CD4-positive, alpha-beta T cell (primary cell): ENCODE results near the gene IQSEC2. TPM values are rescaled to one million over a fixed set of nuclear protein-coding genes. Genes with fewer than 3 reads are reported as not detected.

Experiments used
- ATAC-seq: fragments of 200-7000 bp; cut with Tn5 transposase; one replicate; pipeline ENCODE4 v1.10.0; 2022; ENCODE audit warnings: mild to moderate bottlenecking; ENCODE audit not compliant: poor library complexity
- CTCF ChIA-PET: fragments of 350-600 bp; sonication (Branson Sonifier 250); formaldehyde crosslinking; loops from one replicate; lab custom pipeline; 2021; ENCODE audit warnings: antibody characterized with exemption, inconsistent platforms; lab: Charles Lee
- POLR2A ChIA-PET: fragments of 350-600 bp; sonication (Branson Sonifier 250); formaldehyde crosslinking; loops from one replicate; lab custom pipeline; 2021; ENCODE audit warnings: antibody characterized with exemption, inconsistent platforms; lab: Charles Lee
- DNase-seq, 14 experiments: peaks; one replicate each; pipeline ENCODE4 v3.0.0-alpha.2; 2013 to 2020; ENCODE audit warnings: mixed read lengths in 2 of 14
- H3K27ac ChIP-seq, 2 donors: one replicate each; pipeline versions ENCODE4 v1.5.1 to v1.7.0; 2013; ENCODE audit warnings: low read length in 2 of 2, low read depth in 1 of 2, mild to moderate bottlenecking in 1 of 2
- H3K27me3 ChIP-seq, 2 experiments: 1 replicate in 1 of 2; 2 replicates in 1 of 2; pipeline versions ENCODE4 v1.6.1 to v1.7.0; 2013; ENCODE audit warnings: low read length in 2 of 2, control low read depth in 1 of 2, mild to moderate bottlenecking in 1 of 2, moderate library complexity in 1 of 2; ENCODE audit not compliant: insufficient read depth in 2 of 2, control insufficient read depth in 1 of 2
- H3K36me3 ChIP-seq: one replicate; pipeline ENCODE4 v1.6.1; 2013; ENCODE audit warnings: low read length, control low read depth; ENCODE audit not compliant: insufficient read depth
- H3K4me1 ChIP-seq: one replicate; pipeline ENCODE4 v1.6.1; 2013; ENCODE audit warnings: low read length, control low read depth; ENCODE audit not compliant: insufficient read depth
- H3K4me3 ChIP-seq: one replicate; pipeline ENCODE4 v1.5.1; 2013; ENCODE audit warnings: mild to moderate bottlenecking, low read length, moderate library complexity
- H3K9me3 ChIP-seq, 2 experiments: 1 replicate in 1 of 2; 2 replicates in 1 of 2; pipeline versions ENCODE4 v1.6.1 to v1.7.0; 2013; ENCODE audit warnings: low read length in 2 of 2, mild to moderate bottlenecking in 2 of 2, control low read depth in 1 of 2, moderate library complexity in 1 of 2; ENCODE audit not compliant: control insufficient read depth in 1 of 2, insufficient read depth in 1 of 2
- H3K27ac Mint-ChIP-seq: one replicate; pipeline ENCODE4 v1.8.0; 2020; ENCODE audit warnings: mixed read lengths
- H3K27me3 Mint-ChIP-seq: one replicate; pipeline ENCODE4 v1.8.0; 2021; ENCODE audit warnings: mixed read lengths
- H3K36me3 Mint-ChIP-seq: one replicate; pipeline ENCODE4 v1.8.0; 2021; ENCODE audit warnings: low read depth, mixed read lengths
- H3K4me1 Mint-ChIP-seq: one replicate; pipeline ENCODE4 v1.8.0; 2021; ENCODE audit warnings: low read depth, mixed read lengths
- H3K4me3 Mint-ChIP-seq: one replicate; pipeline ENCODE4 v1.8.0; 2020; ENCODE audit warnings: mild to moderate bottlenecking, mixed read lengths
- H3K9me3 Mint-ChIP-seq: one replicate; pipeline ENCODE4 v1.8.0; 2020; ENCODE audit warnings: mixed read lengths
- intact Hi-C, 2 experiments: fragments of 100-400 bp; cut with DNase I in 1 of 2; cut with micrococcal nuclease in 1 of 2; formaldehyde crosslinking; loops; one replicate each; pipeline versions ENCODE4 v1.15.1 to v1.9.0; 2023 to 2025; cut with DNase I, micrococcal nuclease
- total RNA-seq, 174 experiments: library from RNA in 2 of 174; stranded (reverse) in 2 of 174; gene quantifications; one replicate each; pipeline ENCODE4 v1.2.3 and lab custom pipeline; 2021 to 2026
- TF ChIP-seq, protein P1 (sequence below): fragments of 200-600 bp; IDR thresholded peaks from one replicate; pipeline ENCODE4 v1.8.0; 2022; ENCODE audit warnings: antibody characterized with exemption, mild to moderate bottlenecking

IQSEC2 gene
- total RNA-seq, 2 experiments from 2014 or later = 0.85 to 2.2 TPM

DNA sequence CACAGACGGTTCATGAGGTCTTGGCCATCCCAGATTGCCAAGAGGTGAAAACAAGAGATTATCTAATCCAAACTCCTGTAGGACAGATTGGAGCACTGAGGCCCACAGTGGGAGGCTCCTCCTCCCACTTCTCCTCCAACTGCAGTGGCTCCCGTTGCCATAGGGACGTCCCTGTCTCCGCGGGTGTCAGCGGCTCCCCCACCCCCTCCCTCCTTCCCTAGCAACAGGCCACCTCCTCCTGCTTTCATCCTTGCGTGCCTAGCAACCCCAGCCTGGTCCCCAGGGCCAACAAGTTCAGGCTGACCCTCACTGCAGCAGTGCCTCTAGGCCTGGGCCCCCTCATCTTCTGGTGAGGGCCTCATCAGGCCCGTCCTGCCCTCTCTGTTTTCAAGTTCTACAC, 6.8 kb upstream of the IQSEC2 start:
- DNase-seq (peak in 5 of 14 experiments; percentile 13 to 56 (median 49)), ATAC-seq (no peak)
- ChIA-PET CTCF (interaction anchor here (1.1 to 1.3 kb wide), 2 partner anchors 25 to 29 kb away, joined by 3 to 8 read pairs; no protein-coding TSS in a partner anchor), POLR2A (interaction anchor here (0.7 to 3.0 kb wide), 4 partner anchors 32 to 206 kb away, joined by 4 to 16 read pairs (median 6); partner anchors contain the start of genes KDM5C, RIBC1, SMC1A and TSPYL2)
- no peaks in the 10 kb centered on the region for H3K27me3 ChIP-seq
- peak overlapping the region in 1 of 2 donors; percentile 64 for H3K27ac ChIP-seq
- H3K36me3 ChIP-seq = no peaks in the 10 kb centered on the region
- TF ChIP-seq, protein P1, sequence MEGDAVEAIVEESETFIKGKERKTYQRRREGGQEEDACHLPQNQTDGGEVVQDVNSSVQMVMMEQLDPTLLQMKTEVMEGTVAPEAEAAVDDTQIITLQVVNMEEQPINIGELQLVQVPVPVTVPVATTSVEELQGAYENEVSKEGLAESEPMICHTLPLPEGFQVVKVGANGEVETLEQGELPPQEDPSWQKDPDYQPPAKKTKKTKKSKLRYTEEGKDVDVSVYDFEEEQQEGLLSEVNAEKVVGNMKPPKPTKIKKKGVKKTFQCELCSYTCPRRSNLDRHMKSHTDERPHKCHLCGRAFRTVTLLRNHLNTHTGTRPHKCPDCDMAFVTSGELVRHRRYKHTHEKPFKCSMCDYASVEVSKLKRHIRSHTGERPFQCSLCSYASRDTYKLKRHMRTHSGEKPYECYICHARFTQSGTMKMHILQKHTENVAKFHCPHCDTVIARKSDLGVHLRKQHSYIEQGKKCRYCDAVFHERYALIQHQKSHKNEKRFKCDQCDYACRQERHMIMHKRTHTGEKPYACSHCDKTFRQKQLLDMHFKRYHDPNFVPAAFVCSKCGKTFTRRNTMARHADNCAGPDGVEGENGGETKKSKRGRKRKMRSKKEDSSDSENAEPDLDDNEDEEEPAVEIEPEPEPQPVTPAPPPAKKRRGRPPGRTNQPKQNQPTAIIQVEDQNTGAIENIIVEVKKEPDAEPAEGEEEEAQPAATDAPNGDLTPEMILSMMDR = no peak
- H3K9me3 ChIP-seq = no peaks in the 10 kb centered on the region
- Mint-ChIP-seq H3K27ac (peak overlapping the region; percentile 84), H3K9me3 (no peaks in the 10 kb centered on the region), H3K36me3 (no peaks in the 10 kb centered on the region), H3K27me3 (no peaks in the 10 kb centered on the region), H3K4me1 (peaks cover 31% of the 10 kb centered on the region), H3K4me3 (peak overlapping the region; percentile 86)
- intact Hi-C loops = loop anchor here in 1 of 2 experiments (5.0 to 10.0 kb wide), 2 partner anchors 147 to 194 kb away; partner anchors contain the start of gene HSD17B10
- H3K4me1 ChIP-seq = peaks cover 29% of the 10 kb centered on the region
- peak overlapping the region; percentile 46 for H3K4me3 ChIP-seq

DNA sequence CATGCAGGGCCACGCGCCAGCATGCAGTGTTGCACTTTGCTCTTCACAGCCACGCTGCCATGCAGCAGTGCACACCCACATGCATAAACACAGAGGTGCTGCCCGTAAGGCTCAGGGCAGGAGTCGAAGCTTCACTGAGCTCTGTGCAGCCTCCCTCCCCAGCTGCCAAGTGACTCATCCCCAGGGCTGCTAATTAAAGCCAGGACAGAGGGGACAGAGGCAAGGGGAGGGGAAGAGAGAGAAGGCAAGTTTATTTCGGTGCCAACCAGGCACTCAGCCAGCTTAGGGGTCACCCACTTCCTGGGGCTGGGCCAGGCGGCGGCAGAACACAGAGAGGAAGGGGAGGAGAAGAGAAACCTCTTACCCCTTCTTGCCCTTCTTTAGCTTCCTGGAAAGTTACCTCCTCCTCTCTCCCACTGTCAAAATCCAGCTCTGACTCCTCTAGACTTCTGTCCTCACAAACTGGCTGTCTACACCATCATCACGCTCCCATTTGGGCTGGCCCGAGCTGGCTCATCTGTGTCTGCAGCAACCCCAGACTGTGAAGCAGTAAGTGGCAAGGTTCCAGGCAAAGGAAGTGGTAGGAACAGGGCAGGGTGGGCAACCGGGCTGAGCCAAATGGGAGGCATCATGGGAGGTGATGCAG, 6.2 kb upstream of the IQSEC2 start:
- ChIA-PET CTCF (interaction anchor here (1.1 to 1.3 kb wide), 2 partner anchors 26 to 30 kb away, joined by 3 to 8 read pairs; no protein-coding TSS in a partner anchor), POLR2A (interaction anchor here (0.7 to 3.0 kb wide), 4 partner anchors 33 to 206 kb away, joined by 4 to 16 read pairs (median 6); partner anchors contain the start of genes KDM5C, RIBC1, SMC1A and TSPYL2)
- Histone ChIP-seq H3K9me3 (no peaks in the 10 kb centered on the region), H3K4me1 (peaks cover 29% of the 10 kb centered on the region), H3K27me3 (no peaks in the 10 kb centered on the region), H3K27ac (peak overlapping the region; percentile 9 to 64), H3K4me3 (peak overlapping the region; percentile 46), H3K36me3 (no peaks in the 10 kb centered on the region)
- TF ChIP-seq, protein P1 = no peak
- H3K27ac Mint-ChIP-seq = peak overlapping the region; percentile 84
- no peaks in the 10 kb centered on the region for H3K27me3 Mint-ChIP-seq
- H3K4me3 Mint-ChIP-seq = peak overlapping the region; percentile 86
- H3K9me3 Mint-ChIP-seq = no peaks in the 10 kb centered on the region
- ATAC-seq (peak; percentile 71), DNase-seq (peak; percentile 2 to 70 (median 20))
- intact Hi-C loops = loop anchor here in 1 of 2 experiments (5.0 to 10.0 kb wide), 2 partner anchors 147 to 195 kb away; partner anchors contain the start of gene HSD17B10
- no peaks in the 10 kb centered on the region for H3K36me3 Mint-ChIP-seq
- peaks cover 31% of the 10 kb centered on the region for H3K4me1 Mint-ChIP-seq

DNA sequence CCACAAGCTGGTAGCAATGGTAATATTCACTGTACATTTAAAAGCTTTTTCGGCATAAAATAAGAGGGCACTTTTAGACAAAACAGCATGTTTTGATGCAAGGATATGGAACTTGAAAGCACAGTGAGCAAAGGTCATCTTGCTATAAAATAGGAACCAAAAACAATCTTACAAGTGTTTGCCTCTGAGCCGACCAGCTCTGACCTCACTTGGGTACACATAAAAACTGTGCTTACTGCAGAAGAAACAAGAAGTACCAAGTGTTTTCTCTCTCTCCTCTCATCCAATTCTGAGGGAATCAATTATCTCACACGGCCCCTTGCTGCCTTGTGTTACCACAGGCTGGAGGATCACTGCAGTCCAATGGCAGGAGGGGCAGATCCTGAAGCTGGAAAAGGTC, 4.8 kb upstream of the IQSEC2 start:
- TF ChIP-seq, protein P1 = no peak
- intact Hi-C loops = loop anchor here in 1 of 2 experiments (5.0 to 10.0 kb wide), 2 partner anchors 149 to 196 kb away; partner anchors contain the start of gene HSD17B10
- no peak overlapping the region for H3K27ac Mint-ChIP-seq
- H3K27me3 Mint-ChIP-seq = no peaks in the 10 kb centered on the region
- Histone ChIP-seq H3K27ac (no peak overlapping the region), H3K27me3 (no peaks in the 10 kb centered on the region), H3K36me3 (no peaks in the 10 kb centered on the region), H3K4me1 (peaks cover 29% of the 10 kb centered on the region), H3K9me3 (no peaks in the 10 kb centered on the region), H3K4me3 (no peak overlapping the region)
- H3K36me3 Mint-ChIP-seq = no peaks in the 10 kb centered on the region
- H3K4me3 Mint-ChIP-seq = no peak overlapping the region
- CTCF ChIA-PET = no interaction called here
- DNase-seq (no peak), ATAC-seq (no peak)
- H3K4me1 Mint-ChIP-seq = peaks cover 31% of the 10 kb centered on the region
- POLR2A ChIA-PET = interaction anchor here (3.0 kb wide), 1 partner anchor 136 kb away, joined by 16 read pairs; the partner anchor contains the start of genes RIBC1 and SMC1A
- no peaks in the 10 kb centered on the region for H3K9me3 Mint-ChIP-seq
